ENCODE data around the gene TBX15.

TBX15 gene

DNA sequence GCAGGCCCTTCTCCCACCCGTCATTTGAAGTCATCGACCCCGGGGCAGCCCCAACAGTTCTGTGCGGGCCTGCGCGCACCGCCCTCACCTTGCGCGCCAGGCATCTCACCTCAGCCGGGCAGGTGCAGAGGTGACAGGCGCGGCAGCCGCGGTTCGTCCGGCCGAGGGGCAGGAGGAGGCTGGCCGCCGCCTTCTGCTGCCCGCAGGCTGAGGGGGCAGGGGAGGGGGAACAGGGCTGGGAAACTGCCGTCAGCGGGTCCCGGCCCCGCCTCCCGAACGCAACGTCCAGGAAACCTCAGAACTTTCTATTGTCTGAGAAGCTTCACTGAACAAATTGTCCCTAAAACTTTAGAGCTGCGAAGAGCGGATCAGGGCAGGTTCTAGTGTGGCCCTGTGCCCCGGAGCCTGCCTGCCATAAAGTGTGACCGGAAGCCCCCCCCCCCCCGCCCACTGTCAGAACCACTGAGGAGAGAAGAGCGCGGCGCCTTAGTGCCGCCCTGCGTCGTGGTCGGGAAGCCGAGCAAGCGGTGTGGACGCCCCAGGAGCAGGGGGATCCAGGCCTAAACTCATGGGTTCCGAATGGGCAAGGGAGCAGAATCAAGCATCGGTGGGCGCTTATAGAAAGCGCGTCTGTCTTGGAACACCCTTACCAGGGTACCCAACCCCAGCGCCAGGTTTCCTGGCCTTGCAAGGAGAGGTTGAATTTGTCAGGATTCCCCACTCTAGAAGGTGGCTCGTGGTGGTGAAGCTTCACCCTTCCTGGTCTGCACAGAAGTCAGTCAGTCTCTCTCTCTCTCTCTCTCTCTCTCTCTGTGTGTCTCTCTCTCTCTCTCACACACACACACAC lies 13.3 kb upstream of the TBX15 start:
- DNase-seq, result no peak

GRCh38 chr1:119000371-119001180 lies 12.4 kb upstream of the TBX15 start:
- DNase-seq, result no peak

DNA sequence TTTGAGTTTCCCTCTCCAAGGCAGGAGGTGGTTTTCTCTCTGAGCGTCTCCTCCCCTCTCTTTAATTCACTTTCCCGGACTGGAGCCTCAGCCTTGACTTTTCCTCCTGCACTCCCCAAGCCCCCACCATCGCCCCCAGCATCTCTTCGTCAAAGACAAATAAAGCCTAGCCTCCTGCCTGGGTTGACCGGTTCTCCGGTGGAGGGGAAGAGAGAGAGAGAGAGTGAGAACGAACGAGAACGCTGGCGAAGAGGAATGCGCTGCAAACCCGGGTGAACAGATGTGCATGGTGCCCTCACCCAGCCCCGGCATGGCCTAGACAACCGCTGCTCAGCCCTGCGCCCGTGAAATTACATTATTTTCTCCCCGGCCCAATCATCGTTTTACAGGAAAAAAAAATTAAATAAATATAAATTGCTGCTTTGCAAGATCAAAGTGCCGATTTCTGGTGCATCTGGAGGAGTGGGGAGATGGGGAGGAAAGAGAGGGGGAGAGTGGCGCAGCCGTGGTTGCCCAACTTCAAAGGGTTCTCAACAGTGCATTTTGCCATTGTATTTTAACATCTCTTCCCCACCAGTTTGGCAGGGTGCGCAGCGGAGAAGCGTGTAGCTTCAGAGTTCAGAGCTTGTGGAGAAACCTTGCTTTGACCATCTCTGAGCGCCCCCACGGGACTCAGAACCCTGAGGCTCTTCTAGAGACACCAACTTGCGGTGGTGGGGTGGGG lies 11.4 kb upstream of the TBX15 start:
- DNase-seq, result no peak

- DNase-seq, result no peak
Measured at GRCh38 chr1:118998171-118998570, 10.0 kb upstream of the TBX15 start.

- DNase-seq, result no peak
Measured at GRCh38 chr1:118997225-118997624, 9.1 kb upstream of the TBX15 start.

DNA sequence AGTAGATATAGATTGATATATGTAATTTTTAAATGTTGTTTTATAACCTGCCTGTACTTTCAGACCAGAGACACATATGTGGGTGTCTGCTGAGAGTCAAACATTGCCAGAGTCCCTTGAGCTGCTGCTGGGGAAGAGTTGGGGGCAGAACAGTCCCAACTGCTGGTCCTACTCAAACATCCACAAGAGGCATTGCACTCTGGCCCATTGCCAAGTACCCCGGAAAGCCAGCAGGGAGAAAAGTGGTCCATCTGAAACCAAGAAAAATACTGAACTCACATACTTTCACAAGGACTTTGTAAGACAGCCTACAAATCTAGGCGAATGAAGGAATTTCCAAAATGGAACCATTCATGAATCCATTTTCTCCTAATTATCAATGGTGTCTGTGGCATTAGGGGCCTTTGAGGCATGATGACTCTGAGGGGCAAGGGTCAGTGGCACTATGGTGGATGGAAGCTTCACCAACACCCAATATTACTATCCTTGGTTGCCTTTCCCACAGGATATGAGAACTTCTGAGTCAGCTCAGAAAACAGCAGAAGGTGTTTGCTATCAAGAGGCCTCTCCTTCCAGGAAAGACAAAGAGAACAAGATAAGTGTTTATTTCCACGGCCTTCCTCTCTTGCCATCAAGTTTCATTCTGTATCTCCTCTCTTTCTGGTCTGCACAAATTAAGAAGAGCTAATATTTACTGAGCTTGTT lies 7.3 kb upstream of the TBX15 start:
- no peak for DNase-seq

DNA sequence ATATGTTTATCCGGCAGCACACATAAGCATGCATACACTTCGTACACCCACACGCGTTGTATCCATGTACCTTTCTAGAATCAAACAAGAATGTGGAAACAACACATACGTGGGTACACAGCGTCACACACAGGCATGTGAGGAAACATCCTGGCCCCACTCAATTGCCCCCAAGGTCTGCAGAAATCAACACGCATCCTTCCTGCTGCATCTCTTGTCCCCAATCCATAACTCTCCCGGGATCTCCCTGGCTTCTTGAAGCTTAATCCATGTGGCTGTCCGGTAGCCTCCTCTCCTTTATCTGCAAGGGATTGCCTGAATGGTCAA lies 5.5 kb upstream of the TBX15 start:
- no peak for DNase-seq

- DNase-seq, result no peak
Measured at GRCh38 chr1:118992868-118993699, 4.9 kb upstream of the TBX15 start.

DNA sequence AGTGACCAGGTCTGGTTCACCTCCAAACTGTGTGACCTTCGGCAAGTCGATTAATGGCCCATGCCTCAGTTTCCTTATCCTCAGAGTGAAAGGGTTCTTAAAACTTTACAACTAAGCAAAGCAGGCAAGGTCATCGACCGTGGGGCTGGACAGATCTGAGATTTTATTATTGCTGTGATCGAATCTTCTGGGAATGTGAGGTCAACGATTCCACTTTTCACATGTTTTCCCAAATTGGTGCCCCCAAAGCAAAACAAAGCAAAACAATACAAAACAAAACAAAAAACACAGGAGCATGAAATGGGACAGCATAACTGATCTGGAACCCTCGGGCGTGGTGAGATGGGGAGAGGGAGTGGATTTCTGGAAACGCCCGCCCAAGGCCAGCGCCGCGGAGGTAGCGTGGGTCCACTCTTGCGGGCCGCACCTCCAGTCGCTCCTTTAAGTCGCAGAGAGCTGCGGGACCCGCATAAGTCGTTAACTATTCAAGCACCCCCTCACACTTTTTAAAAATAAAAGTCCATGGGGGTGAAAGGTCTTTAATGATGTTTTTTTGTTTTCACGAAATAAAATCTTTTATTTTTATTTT lies 4.2 kb upstream of the TBX15 start:
- no peak for DNase-seq

GRCh38 chr1:118991448-118991847 lies 3.3 kb upstream of the TBX15 start:
- no peak for DNase-seq

DNA sequence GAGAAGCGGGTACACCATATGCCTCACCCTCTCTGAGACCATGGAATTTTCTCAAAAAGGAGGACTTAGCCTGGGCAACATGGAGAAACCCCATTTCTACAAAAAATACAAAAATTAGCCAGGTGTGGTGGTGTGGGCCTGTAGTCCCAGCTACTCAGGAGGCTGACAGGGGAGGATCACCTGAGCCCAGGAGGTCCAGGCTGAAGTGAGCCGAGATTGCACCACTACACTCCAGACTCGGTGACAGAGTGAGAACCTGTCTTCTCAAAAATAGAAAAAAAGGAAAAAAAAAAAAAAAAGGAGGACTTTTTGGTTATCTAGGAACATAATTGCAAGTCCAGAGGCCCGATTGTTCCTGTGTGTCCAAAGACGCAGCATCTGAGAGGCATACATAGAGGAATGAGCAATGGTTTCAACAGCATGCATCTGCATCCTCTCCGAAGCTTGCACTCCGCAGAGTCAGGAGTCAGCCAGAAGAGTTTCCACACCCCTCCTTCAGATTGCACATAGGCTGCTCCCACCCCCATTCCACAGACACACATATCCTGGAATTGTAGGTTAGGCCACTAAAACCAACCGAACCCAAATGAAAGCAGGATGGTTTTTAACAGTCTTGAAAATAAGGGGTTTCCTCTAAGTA lies 2.5 kb upstream of the TBX15 start:
- DNase-seq, result no peak

GRCh38 chr1:118989878-118990378 lies 1.8 kb upstream of the TBX15 start:
- no peak for DNase-seq

DNA sequence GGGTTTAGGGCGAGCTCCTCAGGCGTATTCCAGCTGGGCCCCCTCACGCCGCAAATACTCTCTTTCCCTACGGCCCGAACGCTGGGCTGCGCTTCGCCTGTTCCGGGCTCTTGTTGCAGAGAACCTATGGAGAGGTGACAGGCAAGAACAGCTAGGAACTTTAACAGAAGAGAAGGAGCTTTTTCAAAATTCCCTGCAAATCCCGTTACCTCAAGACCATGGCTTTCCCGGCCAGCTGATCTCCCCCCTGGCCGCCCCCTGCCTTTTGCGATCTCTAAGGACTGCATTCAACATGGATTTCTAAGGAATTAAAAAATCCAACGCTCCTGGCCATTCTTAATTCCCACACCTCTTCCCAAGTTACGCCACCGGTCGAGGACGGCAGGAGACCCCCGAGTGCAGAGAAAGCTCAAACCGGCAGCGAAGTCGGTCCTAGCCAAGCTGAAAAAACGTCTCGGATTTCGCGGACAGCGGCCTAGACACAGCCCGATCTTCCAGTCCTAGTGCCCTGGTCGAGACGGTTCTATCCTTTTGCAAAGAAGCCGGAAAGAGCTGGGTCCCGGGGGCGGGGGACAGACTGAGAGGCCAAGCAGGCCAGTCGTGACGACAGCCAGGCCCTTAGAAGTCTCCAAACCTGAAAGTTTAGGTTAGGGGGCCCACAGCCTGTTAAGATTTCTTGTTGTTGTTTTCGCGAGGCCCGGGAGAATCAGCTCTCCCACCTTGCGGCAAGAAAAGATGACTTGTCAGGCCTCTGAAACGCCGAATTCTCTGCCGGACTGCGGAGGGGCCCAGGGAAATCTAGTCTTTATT lies 1.1 kb upstream of the TBX15 start:
- DNase-seq, result no peak

DNA sequence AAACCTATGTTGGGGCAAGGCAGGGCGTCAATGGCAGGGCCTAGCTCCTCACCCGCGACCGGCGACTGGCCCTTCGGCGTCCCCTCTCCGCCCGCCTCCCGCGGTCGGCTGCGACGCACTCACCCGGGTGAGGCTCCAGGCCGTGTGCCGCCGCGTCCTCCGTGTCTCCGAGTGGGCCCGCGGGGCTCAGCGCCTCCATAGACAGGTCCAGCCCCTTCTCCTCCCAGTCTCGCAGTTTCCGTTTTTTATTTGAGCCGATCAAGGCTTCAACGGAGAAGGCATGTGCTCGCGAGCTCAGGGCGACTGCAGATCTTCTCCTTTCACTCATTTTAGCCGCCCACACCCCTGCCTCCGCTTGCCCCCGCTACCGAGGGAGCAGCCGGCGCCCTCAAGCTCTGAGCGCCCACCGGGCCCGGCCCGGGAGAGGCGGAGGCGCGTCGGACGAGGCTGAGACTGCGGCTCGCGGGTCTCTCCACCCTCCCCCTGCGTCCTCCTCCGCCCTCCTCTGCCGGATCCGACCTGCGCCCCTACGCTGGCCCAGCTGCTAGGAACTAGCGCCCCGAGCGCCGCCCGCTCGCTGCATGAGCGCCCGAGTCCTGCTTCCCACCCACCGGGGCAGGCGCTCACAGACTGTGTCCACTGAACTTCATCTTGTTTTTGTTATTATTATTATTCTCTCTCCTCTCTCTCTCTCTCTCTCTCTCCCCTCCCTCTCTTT lies 516 bp downstream of the TBX15 start:
- DNase-seq, result no peak

- DNase-seq, result no peak
Measured at GRCh38 chr1:118986555-118987467, 1.3 kb downstream of the TBX15 start.

DNA sequence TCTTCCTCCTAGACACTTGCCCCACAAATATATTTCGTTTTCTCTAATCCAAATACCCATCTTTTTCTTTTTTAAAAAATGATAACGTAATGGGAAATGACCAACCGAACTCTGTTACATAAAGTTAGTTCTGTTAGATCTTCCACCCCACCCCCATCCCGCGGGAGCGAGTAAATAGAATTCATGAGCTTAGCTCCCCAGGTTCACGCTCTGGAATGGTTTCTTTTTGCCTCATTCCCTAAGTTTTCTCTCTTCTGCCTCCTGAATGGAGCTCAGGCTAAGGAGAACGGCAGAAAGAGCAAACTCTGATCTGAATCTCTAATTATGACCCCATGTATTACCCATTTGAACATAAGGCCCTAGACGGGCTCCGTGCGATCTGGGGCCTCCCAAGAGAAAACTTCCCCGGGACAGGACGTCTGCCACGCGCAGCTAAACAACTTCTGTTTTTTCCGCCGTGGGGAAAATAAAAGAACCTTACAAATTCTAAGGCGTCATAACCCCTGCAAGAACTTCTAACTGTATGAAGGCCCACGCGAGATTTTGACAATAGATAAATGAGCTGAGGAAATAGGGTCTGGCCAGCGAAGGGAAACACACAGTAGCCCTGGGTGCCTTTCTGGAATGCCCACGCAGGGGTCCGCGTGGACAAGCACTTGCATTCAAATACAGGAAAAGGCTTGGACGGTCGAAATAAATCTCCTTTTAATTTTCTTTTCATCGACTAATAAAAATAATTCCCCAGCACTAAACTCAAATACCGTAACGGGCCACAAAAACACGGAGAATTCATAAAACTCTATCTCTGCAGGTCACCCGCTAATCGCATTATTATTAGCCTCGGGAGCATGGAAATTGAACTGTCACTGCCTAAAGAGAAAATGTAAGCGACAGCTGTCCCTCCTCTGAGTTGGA lies 2.2 kb downstream of the TBX15 start:
- DNase-seq, result no peak
